Measurements from ENCODE around the gene WIPF3. TPM values are rescaled to one million over a fixed set of nuclear protein-coding genes. Genes with fewer than 3 reads are reported as not detected.

The WIPF3 gene
- polyA plus RNA-seq, 4 donors: 4.9 to 5.3 (median 5.1) TPM

GRCh38 chr7:29808075-29808801, 1.9 kb downstream of the WIPF3 start:
- no peak for DNase-seq (ENCODE audit: low read depth in 4 of 4, low spot score in 2 of 4)

- no peak for DNase-seq (ENCODE audit: low read depth in 4 of 4, low spot score in 2 of 4)
These were observed 3.3 kb downstream of the WIPF3 start for GRCh38 chr7:29809533-29810155.

DNA sequence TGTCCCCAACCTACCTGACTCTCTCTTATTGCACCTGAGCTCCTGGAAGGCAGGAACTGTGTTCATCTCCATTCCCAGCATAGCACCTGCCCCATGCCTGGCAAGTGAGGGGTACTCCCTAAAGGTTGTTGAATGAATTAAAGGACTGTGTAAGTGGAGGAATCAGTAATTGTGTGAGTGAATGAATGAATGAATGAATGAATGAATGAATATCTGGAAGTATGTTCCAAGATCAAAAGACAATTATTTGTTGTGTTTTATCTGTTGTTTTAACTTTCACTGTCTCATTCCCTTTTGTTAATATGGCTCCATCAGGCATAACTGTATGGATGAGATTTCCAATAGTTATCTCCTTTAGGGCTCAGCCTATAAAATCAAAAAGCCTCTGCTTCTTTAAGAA, 4.0 kb downstream of the WIPF3 start:
- no peak for DNase-seq (ENCODE audit: low read depth in 4 of 4, low spot score in 2 of 4)

DNA sequence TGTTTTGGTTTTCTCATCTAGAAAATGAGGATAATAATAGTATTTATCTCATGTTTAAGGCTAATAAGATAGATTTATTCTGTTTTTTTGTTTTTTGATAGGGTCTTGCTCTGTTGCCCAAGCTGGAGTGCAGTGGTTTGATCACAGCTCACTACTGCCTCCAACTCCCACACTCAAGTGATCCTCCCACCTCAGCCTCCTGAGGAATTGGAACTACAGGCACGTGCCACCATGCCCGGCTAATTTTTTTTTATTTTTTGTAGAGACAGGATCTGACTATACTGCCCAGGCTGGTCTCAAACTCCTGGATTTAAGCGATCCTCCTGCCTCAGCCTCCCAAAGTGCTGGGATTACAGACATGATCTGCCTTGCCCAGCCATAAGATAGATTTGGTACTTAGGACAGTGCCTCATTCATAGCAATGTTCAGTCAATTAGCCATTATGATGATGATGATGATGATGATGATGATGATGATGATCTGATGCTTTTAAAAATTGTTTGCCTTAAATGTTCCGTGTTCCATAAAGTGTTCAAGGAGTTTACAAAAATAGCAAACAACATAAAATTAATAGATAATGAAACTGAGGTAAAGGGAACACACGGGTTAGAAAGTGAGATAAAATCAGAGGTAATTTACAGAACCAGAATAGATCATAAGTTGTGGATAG, 4.6 kb downstream of the WIPF3 start:
- no peak for DNase-seq (ENCODE audit: low read depth in 4 of 4, low spot score in 2 of 4)

- DNase-seq (ENCODE audit: low read depth in 4 of 4, low spot score in 2 of 4): no peak
These were observed 5.3 kb downstream of the WIPF3 start for GRCh38 chr7:29811586-29811985.

- DNase-seq (ENCODE audit: low read depth in 4 of 4, low spot score in 2 of 4): no peak
These were observed 6.0 kb downstream of the WIPF3 start for GRCh38 chr7:29812185-29812876.

DNA sequence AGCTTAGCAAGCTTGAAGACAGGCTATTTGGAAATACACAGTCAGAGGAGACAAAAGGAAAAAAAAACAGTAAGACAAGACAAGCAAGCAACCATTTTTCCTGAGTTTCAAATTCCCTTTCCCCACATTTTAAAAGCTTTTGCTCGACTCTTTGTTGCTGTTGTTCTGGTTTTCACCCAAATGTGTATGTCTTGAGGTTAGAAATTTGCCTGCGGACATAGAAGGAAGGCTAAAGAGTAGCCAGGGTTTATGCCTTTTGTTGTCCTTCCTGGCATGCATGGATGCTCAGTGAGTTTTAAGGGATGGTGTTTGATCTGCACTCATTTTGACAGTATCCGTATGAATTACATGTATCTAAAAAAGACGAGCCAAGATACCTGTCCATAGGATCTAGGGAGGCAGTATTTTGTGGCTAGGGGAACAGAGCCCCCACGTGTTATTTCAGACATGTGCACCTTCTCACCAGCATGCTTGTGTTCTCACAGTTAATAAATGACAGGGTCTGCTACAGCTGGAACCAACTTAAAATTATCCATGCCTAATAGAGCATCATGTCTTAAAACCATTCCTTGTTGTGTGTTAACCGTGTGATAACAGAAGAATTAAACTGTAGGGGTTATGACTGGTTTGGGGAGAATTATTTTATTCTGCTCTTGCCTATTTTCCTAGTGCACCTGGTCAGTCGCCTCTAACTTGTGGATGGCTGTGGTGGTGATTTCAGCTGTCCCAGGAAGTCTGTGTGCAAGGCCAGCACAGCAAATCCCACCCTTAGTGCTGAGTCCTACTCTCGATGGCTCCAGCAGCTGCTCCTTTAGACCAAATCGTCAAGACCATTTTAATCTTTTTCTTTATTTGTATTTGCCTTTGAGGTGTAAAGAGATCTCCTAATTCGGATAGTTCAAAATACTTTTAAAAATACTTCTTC, 9.1 kb downstream of the WIPF3 start:
- no peak for DNase-seq (ENCODE audit: low read depth in 4 of 4, low spot score in 2 of 4)

DNA sequence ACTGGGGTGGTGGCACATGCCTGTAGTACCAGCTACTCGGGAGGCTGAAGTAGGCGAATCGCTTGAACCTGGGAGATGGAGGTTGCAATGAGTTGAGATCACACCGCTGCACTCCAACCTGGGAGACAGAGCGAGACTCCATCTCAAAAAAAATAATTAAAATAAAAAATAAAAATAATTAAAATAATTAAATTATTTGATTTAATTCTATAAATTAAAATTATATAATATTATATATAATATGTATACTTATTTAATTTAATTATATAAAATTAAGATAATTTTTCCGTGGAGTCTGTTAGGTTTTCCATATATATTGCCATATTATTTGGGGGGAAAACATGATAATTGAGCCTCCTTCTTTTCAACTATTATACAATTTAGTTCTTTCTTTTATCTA, 12.0 kb downstream of the WIPF3 start:
- no peak for DNase-seq (ENCODE audit: low read depth in 4 of 4, low spot score in 2 of 4)

DNA sequence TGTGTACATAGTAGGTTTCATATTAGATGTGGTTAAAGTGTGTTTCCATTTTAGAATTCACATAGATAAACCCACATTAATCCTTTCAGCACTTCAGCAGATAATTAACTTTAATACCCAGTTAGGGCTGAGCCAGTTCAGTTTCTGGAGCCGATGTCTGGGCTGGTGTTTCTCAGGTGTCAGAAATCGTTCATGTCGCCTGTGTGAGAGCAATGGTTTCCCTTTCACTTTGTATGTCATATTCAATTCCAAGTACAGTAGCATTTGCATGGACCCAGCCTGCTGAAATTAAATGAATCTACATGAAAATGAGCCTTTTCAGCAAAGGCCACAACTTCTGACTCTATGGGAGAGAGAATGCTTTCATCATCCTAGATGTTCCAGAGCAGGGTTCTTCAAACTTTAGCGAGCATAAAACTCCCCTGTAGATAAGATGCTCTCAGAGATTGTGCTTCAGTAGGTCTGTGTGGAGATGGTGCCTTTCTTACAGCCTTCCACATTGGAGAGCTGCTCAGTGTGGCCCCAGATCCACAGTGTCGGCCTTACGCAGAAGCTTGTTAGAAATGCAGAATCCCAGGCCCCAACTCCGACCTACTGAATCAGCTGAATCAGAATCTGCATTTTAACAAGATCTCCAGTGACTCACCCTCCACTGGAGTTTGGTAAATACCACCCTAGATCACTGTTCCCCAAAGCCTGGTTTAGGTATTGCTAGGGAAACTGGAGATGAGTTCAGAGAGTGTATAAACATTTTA, 19.6 kb downstream of the WIPF3 start:
- DNase-seq (ENCODE audit: low read depth in 4 of 4, low spot score in 2 of 4): no peak

GRCh38 chr7:29826530-29826822, 20.2 kb downstream of the WIPF3 start:
- no peak for DNase-seq (ENCODE audit: low read depth in 4 of 4, low spot score in 2 of 4)

- DNase-seq (ENCODE audit: low read depth in 4 of 4, low spot score in 2 of 4): no peak
These were observed 20.6 kb downstream of the WIPF3 start for GRCh38 chr7:29826904-29827303.

DNA sequence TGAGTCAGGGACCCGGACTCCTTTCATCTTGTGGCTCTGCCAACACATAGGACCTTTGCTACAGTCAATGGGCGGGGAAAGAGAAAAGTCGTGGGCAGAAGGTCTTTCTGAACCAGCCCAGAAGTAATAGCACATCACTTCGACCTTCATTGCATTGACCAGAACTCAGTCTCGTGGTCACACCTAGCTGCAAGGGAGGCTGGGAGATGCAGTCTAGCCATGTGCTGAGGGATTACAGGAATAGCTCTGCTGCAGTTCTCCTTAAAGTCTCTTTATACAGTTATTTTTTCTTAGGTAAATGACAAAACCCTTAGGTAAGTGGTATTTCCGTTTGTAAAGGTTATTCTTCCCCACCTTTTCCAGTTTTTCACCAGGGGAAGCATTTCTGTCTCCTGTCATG, 25.4 kb downstream of the WIPF3 start:
- no peak for DNase-seq (ENCODE audit: low read depth in 4 of 4, low spot score in 2 of 4)

DNA sequence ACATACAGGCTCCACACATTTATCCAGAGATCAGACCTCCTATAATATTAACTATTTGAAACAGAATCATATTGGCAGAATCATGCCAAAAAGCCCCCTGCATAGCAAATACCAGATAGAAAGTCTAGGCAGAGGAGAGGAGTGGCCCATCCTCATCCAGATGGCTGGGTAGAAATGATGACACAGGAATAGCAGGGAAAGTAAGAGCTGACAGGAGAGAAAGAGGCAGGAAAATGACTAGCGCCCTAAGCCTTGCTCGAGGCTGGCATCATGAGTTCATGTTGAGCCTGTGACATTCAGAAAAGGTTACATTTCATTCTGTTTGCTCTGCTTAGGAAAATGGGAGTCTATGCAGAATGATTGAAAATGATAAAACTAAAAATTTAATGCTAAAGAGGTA, 27.6 kb downstream of the WIPF3 start:
- DNase-seq (ENCODE audit: low read depth in 4 of 4, low spot score in 2 of 4): no peak

- no peak for DNase-seq (ENCODE audit: low read depth in 4 of 4, low spot score in 2 of 4)
These were observed 29.4 kb downstream of the WIPF3 start for GRCh38 chr7:29835718-29836117.

- DNase-seq (ENCODE audit: low read depth in 4 of 4, low spot score in 2 of 4): no peak
These were observed 33.0 kb downstream of the WIPF3 start for GRCh38 chr7:29839302-29839701.

- no peak for DNase-seq (ENCODE audit: low read depth in 4 of 4, low spot score in 2 of 4)
These were observed 33.6 kb downstream of the WIPF3 start for GRCh38 chr7:29839921-29840320.

DNA sequence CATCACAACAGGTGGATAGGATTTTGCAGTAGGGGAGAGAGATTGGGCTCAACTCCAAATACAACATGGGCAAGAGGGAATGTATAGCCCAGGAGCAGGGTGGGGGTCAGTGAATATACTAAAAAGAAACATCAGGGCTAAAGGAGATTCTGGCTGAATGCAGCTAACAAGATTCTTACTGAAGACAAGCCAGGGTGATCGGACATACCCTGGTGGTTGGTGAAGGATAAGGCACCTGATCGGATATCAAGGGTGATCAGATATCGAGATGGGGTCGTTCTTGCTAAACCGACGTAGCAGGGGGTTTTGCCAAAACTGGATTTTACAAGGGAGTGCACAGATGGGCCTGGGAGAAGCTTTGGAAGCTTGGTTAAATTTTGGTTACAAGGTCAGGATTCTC, 34.4 kb downstream of the WIPF3 start:
- DNase-seq (ENCODE audit: low read depth in 4 of 4, low spot score in 2 of 4): no peak

DNA sequence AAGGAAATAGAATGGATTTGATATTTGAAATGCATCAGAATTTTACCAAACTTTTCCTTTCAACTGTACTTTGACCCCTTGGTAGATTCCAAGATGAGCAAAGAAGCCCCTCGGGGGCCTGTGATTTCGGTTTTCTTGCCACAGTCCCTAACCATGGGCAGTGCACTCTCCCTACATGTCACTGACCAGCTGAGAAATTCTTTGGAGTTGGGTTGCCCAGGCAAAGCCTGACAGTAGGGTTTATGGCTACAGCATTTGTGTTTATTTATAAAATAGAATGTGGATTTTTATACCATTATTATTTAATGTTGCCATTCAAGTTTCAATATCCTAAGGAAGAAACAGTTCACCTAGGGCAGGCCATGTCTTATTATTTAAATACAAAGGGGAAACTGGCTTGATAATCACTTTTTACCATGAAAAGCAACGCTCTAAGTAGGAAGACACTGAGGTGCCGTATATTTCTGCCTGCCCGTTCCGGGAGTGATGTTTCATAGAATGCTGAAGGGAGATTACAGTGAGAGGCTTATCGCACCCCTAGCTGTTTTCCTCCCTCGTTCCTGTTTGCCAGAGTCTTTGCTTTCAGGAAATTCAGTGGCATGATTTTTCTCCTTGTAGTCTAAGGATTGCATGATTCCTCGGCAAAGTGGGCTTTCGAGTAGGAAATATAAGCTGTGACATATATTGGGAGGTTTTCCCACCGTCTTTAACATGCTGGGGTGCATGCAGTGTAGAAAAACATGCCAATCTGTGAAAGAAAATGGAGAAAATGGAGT, 35.8 kb downstream of the WIPF3 start:
- DNase-seq (ENCODE audit: low read depth in 4 of 4, low spot score in 2 of 4): no peak

DNA sequence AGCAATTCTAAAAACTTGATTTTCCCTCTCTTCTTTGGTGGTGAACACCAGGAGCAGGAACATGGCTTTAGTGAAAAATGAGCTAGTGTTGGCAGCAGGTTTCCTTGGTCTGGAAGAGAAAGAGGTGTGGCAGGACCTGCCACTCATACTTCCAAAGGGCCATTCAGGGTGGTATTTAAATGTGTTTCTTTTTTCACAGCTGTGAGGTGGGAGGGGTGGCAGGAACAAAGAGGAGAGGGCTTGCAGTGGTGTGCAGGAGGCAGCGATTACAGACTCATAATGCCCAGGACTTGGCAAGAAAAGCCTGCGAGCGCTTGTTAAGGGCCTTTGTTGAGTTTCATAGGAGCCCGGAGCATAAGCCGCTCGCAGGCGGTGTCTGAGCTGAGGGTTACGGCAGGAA, 36.8 kb downstream of the WIPF3 start:
- DNase-seq (ENCODE audit: low read depth in 4 of 4, low spot score in 2 of 4): no peak
